Measurements from ENCODE around the gene RHOBTB1.
"Not testable (repeated sequence)": the region's sequence is repeated elsewhere in the genome, so short reads cannot be mapped to it uniquely, and the experiment has no call there.

Gene RHOBTB1

GRCh38 chr10:60940446-60940845 is 3.5 kb downstream of the RHOBTB1 start:
- DNase-seq (ENCODE audit: low read depth), result no peak

GRCh38 chr10:60937784-60938654 is 6.0 kb downstream of the RHOBTB1 start:
- DNase-seq (ENCODE audit: low read depth), result peak; percentile 53

- DNase-seq (ENCODE audit: low read depth), result no peak
Measured at GRCh38 chr10:60937022-60937421, 7.0 kb downstream of the RHOBTB1 start.

GRCh38 chr10:60934215-60935175 is 9.5 kb downstream of the RHOBTB1 start:
- no peak for DNase-seq (ENCODE audit: low read depth)

- DNase-seq (ENCODE audit: low read depth), result no peak
Measured at GRCh38 chr10:60932756-60933155, 11.2 kb downstream of the RHOBTB1 start.

- no peak for DNase-seq (ENCODE audit: low read depth)
Measured at GRCh38 chr10:60930237-60930636, 13.7 kb downstream of the RHOBTB1 start.

GRCh38 chr10:60921633-60922032 is 22.4 kb downstream of the RHOBTB1 start:
- DNase-seq (ENCODE audit: low read depth), result no peak

- no peak for DNase-seq (ENCODE audit: low read depth)
Measured at GRCh38 chr10:60920479-60920878, 23.5 kb downstream of the RHOBTB1 start.

- no peak for DNase-seq (ENCODE audit: low read depth)
Measured at GRCh38 chr10:60919551-60919950, 24.4 kb downstream of the RHOBTB1 start.

GRCh38 chr10:60917331-60918280 is 26.4 kb downstream of the RHOBTB1 start:
- DNase-seq (ENCODE audit: low read depth), result no peak

GRCh38 chr10:60916025-60916424 is 28.0 kb downstream of the RHOBTB1 start:
- DNase-seq (ENCODE audit: low read depth), result no peak

GRCh38 chr10:60914690-60915141 is 29.3 kb downstream of the RHOBTB1 start:
- peak; percentile 68 for DNase-seq (ENCODE audit: low read depth)

- no peak for DNase-seq (ENCODE audit: low read depth)
Measured at GRCh38 chr10:60913657-60914056, 30.3 kb downstream of the RHOBTB1 start.

GRCh38 chr10:60913071-60913470 is 30.9 kb downstream of the RHOBTB1 start:
- DNase-seq (ENCODE audit: low read depth), result no peak

- DNase-seq (ENCODE audit: low read depth), result no peak
Measured at GRCh38 chr10:60911715-60912114, 32.3 kb downstream of the RHOBTB1 start.

GRCh38 chr10:60911216-60911615 is 32.8 kb downstream of the RHOBTB1 start:
- no peak for DNase-seq (ENCODE audit: low read depth)

GRCh38 chr10:60910543-60910942 is 33.4 kb downstream of the RHOBTB1 start:
- DNase-seq (ENCODE audit: low read depth), result no peak

- DNase-seq (ENCODE audit: low read depth), result no peak
Measured at GRCh38 chr10:60908896-60909295, 35.1 kb downstream of the RHOBTB1 start.

GRCh38 chr10:60908031-60908430 is 36.0 kb downstream of the RHOBTB1 start:
- no peak for DNase-seq (ENCODE audit: low read depth)

GRCh38 chr10:60907236-60907635 is 36.7 kb downstream of the RHOBTB1 start:
- DNase-seq (ENCODE audit: low read depth), result no peak

- DNase-seq (ENCODE audit: low read depth), result not testable (repeated sequence)
Measured at GRCh38 chr10:60906825-60907224, 37.2 kb downstream of the RHOBTB1 start.

- DNase-seq (ENCODE audit: low read depth), result no peak
Measured at GRCh38 chr10:60906411-60906810, 37.6 kb downstream of the RHOBTB1 start.
